ENCODE results near the gene SERPINB8.

The SERPINB8 gene

GRCh38 chr18:63965716-63966330 lies 4.1 kb upstream of the SERPINB8 start:
- DNase-seq, result no peak

DNA sequence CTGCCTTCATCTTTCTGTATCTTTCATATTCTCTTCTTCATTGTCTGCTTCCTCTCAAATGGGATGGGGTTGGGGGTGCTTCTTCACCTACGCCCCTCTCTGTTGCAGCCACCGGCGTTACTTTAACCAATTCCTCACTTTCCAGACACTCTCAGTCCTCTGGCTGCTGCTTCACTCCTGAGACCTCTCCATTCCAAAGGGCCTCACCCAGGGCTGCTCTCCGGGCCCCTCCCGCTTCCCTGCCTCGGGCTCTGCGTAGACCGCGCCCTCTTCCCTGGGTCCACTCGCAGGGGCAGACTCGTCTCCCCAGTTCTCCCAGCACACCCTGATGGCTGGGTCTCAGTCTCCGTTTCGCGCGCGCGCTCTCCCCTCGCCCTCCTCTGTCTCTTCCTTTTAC lies 926 bp downstream of the SERPINB8 start:
- no peak for DNase-seq

- DNase-seq, result no peak
These were observed 1.6 kb downstream of the SERPINB8 start for GRCh38 chr18:63971320-63972001.

DNA sequence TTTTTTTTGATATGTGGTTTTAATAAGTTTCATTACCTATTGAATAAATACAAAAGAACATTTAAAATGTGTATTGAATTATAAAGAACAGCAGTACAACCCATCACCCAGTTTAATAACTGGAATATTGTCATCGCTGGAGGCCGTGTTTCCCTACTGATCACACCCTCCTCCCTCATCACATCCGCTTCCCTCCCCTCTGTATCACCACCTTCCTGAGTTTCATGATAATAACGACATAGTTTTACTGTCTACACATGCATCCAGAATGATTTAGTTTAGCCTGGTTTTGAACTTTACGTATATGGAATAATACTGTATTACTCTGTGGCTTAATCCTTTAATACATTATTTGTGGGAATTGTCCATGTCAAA lies 2.1 kb downstream of the SERPINB8 start:
- DNase-seq, result no peak

DNA sequence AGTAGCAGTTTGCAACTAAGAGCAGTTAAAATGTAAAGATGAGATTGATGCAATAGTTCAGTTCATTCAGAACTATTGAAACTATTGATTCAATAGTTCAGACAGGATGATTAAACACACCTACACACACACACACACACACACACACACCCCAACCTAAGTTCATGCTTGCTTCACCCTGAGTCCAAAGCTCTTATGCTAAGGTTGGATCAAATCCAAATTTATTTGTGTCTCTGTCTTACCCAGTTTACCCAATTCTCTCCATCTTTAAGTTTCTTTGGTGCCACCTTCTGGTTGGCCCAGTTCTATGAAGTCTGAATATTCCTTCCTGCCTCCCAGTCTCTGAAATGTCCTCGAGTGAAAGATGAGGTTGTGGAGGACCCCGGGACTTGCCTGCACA lies 5.1 kb downstream of the SERPINB8 start:
- DNase-seq, result no peak

GRCh38 chr18:63975628-63976027 lies 5.7 kb downstream of the SERPINB8 start:
- no peak for DNase-seq

- DNase-seq, result no peak
These were observed 7.2 kb downstream of the SERPINB8 start for GRCh38 chr18:63977040-63977439.

DNA sequence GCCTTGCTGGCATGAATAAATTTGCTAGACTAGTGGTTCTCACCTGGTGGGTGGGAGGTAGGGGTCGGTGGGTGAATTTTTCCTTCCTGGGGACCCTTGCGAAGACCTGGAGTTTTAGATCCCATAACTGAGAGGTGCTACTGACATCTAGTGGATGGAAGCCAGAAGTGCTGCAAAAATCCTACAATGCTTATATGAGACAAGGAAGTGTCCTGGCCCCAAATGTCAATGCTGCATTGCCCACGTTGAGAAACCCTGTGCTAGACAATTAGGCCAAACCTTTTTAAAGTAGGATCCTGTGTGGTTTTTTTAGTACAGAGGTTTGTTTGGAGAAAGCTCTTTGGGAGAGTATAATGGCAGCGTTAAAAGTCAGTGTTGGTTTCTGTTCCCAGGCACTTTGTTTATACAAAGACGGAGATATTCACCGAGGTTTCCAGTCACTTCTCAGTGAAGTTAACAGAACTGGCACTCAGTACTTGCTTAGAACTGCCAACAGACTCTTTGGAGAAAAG lies 9.6 kb downstream of the SERPINB8 start:
- DNase-seq, result no peak

DNA sequence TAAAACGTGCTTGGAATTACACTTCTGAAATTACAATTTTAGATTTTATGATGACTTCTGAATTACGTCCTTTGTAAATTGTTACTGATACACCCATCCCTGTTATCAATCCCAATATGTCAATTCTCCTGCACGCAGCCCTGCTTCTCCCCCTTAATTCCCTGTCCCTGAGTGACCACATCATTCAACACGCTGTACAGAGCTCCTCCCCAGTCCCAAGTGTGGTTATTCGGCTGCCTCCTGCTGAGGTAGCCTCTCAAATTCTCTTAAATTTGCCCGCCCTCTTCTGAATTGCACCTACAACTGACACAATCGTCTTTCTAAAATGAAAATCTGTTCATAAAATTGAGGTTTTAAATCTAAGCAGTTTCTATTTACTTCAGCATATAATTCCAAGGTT lies 10.1 kb downstream of the SERPINB8 start:
- no peak for DNase-seq

DNA sequence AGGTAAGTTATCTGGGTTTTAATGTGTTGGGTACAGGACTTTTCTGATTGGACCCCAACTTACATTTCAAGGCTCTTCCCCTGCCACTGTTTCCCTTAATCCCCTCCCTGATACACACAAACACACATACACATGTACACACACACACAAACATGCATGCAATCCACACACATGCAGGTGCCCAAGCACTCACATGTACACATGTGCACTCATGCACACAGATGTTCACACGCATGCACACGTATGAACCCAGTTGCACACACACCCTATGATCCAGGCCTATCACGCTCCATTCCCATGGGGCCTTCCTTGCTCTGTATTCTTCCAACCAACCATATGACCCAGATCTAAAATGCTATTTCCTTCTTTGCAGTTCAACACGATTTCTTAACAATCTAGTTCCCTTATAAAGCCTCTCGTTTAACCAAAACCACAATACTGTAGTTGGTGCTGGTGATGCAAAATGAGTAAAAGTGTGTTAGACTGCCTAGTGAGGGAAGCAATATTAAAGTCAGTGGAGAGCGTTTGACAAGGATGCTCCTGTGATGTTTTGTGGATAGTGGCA lies 11.1 kb downstream of the SERPINB8 start:
- DNase-seq, result no peak

DNA sequence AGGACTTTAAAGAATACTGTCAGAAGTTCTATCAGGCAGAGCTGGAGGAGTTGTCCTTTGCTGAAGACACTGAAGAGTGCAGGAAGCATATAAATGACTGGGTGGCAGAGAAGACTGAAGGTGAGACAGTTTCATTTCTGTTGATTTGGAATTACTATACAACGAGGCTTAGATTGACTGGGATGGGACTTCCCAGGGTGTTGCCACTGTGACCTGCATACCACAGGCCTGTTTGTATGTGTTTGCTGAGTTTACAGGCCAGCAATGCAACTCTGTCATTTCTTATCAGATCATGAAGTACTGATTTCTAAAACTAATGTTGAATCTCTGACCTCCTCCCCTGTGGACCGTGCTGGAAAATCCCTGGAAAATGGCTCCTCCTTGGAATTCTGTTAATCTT lies 11.8 kb downstream of the SERPINB8 start:
- DNase-seq, result no peak

GRCh38 chr18:63982361-63982760 lies 12.5 kb downstream of the SERPINB8 start:
- no peak for DNase-seq

DNA sequence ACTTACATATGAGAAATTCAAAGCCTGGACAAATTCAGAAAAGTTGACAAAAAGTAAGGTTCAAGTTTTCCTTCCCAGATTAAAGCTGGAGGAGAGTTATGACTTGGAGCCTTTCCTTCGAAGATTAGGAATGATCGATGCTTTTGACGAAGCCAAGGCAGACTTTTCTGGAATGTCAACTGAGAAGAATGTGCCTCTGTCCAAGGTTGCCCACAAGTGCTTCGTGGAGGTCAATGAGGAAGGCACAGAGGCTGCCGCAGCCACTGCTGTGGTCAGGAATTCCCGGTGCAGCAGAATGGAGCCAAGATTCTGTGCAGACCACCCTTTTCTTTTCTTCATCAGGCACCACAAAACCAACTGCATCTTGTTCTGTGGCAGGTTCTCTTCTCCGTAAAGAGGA lies 17.0 kb downstream of the SERPINB8 start:
- DNase-seq, result no peak

DNA sequence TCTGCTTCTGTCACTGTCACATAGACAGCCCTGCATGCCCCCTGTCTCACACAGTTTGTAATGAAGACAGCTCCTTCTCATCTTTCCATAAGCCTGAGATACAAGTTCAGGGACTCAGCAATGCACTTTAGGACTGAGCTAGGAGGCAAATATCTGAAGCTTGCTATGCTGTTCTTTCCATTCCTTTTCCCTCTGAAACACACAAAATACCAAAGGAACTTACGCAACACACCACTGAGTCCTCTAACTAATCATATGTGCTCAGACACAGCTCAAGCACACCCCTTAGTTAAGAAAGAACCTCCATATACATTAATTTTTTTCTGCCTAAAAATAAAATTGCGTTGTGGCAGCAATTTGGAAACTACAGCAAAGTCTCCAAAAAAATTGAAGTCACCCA lies 17.9 kb downstream of the SERPINB8 start:
- no peak for DNase-seq

DNA sequence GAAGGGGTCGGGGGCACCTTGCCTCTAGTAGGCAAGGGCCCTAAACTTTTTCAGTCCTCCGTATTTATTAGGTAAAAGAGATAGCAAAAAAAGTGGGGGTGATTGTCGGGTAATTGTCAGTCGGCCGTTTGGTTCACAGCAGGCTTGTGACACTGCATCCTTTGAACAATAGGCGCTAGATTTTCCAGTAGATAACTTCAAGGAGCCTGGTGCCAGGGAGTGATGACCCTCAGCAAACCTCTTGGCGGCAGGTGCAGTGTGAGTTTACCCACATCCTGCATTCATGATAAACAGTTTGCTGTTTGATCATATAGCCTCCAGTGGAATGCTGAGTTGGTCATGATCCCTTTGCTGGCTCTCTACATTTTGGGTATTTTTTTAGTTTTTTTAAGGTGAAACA lies 22.9 kb downstream of the SERPINB8 start:
- no peak for DNase-seq

DNA sequence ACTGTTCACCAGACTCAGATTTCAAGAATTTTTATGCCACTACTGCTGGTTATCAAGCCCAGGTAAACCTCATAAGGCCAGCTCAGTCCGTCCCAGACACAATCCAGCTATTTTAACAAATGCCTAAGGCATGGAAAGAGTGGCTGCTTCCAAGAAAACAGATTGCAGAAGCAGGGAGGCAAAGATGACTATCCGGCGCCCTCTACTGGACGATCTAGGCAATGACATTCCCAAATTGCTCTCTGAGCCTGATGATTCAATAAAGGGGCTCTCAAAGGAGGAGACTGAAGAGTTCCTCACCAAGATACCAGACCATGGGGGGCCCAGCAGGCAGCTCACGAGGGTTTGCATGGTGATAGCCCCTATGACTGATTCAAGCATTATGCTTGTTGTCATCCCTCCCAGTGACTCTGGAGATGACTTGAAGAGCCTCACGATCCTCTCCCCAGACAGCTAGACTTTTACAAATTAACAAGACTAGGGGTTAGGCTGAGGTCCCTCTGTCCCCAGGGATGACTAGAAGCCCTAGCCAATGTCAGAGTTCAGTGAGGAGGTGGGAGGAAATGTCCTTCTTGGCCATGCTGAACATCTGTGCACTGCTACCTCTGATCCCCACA lies 25.0 kb downstream of the SERPINB8 start:
- peak; percentile 28 for DNase-seq

GRCh38 chr18:63997041-63997440 lies 27.2 kb downstream of the SERPINB8 start:
- DNase-seq, result no peak

- DNase-seq, result no peak
These were observed 27.7 kb downstream of the SERPINB8 start for GRCh38 chr18:63997606-63998005.

GRCh38 chr18:63999871-64000270 lies 30.0 kb downstream of the SERPINB8 start:
- DNase-seq, result no peak

- no peak for DNase-seq
These were observed 32.7 kb downstream of the SERPINB8 start for GRCh38 chr18:64002581-64002980.

GRCh38 chr18:64009305-64009704 lies 39.4 kb downstream of the SERPINB8 start:
- DNase-seq, result no peak

DNA sequence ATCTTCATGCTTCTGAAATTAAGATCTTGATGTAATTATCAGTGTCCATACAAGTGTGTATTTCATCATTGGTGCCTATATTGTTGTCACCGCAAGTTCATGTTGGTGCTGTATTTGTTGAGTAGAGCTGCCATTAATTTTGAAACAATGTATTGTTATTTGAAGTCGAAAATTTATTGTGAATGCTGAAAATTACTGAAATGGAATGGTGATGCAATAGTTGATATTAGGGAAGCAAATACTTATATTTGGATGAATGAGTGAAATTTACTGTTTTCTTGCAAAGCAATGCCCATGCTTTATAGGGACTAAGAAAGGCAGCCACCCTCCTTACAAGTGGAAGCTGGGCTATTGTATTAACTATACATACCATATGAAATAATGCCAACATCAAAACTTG lies 41.6 kb downstream of the SERPINB8 start:
- DNase-seq, result no peak

GRCh38 chr18:64017870-64018269 lies 48.0 kb downstream of the SERPINB8 start:
- DNase-seq, result no peak

All from stimulated activated CD4-positive, alpha-beta T cell treated with anti-CD3 and anti-CD28 coated beads, Interleukin-4, amount 100 ng/mL, for 1 hour (primary cell).